ENCODE data around the gene KCNMB2. TPM values are rescaled to one million over a fixed set of nuclear protein-coding genes. Genes with fewer than 3 reads are reported as not detected.

The KCNMB2 gene
- total and polyA plus RNA-seq, 2 experiments from 2014 or later, result not detected

- no peak overlapping the region for H3K4me3 ChIP-seq
- DNase-seq, result no peak
- H3K9me3 ChIP-seq (ENCODE audit: low read depth), result no peaks in the 10 kb centered on the region
- TF ChIP-seq EZH2phosphoT487 (IDR thresholded peaks at IDR 0.05; ENCODE audit: insufficient read depth, low read depth), result no peak
- TF ChIP-seq EZH2 (IDR thresholded peaks at IDR 0.05; ENCODE audit: insufficient read depth, poor library complexity, severe bottlenecking), result no peak
- 37% methylated on average over 1 of the region's 1 CpG for WGBS, 2 experiments (ENCODE audit: low coverage in 1 of 2, low lambda C conversion rate in 2 of 2, missing lambda C conversion rate in 2 of 2)
- H4K20me1 ChIP-seq (ENCODE audit: insufficient read depth), result no peaks in the 10 kb centered on the region
- H3K27me3 ChIP-seq (replicated peaks; ENCODE audit: insufficient read depth), result no peaks in the 10 kb centered on the region
- H3K36me3 ChIP-seq (ENCODE audit: low read depth), result no peaks in the 10 kb centered on the region
- no peak overlapping the region for H2AFZ ChIP-seq
- no peaks in the 10 kb centered on the region; the same call in 1 of the 2 replicates for H3K9me2 ChIP-seq (ENCODE audit: insufficient read depth)
- H3K4me2 ChIP-seq (ENCODE audit: unreplicated experiment), result no peak overlapping the region
- H3K9ac ChIP-seq, result no peak overlapping the region
- H3K79me2 ChIP-seq (ENCODE audit: insufficient read depth), result no peaks in the 10 kb centered on the region
- no peaks in the 10 kb centered on the region for H3F3A ChIP-seq (ENCODE audit: insufficient read depth)
- H3K27ac ChIP-seq, result no peak overlapping the region
- H3K4me1 ChIP-seq (ENCODE audit: insufficient read depth), result no peaks in the 10 kb centered on the region
- in situ Hi-C loops (cut with MboI), result no loop called here
Measured at GRCh38 chr3:178823150-178823549, 286.9 kb downstream of the KCNMB2 start.

GRCh38 chr3:178823591-178824246 lies 287.5 kb downstream of the KCNMB2 start:
- no peak overlapping the region for H3K27ac ChIP-seq
- H3K79me2 ChIP-seq (ENCODE audit: insufficient read depth), result no peaks in the 10 kb centered on the region
- H2AFZ ChIP-seq, result no peak overlapping the region

DNA sequence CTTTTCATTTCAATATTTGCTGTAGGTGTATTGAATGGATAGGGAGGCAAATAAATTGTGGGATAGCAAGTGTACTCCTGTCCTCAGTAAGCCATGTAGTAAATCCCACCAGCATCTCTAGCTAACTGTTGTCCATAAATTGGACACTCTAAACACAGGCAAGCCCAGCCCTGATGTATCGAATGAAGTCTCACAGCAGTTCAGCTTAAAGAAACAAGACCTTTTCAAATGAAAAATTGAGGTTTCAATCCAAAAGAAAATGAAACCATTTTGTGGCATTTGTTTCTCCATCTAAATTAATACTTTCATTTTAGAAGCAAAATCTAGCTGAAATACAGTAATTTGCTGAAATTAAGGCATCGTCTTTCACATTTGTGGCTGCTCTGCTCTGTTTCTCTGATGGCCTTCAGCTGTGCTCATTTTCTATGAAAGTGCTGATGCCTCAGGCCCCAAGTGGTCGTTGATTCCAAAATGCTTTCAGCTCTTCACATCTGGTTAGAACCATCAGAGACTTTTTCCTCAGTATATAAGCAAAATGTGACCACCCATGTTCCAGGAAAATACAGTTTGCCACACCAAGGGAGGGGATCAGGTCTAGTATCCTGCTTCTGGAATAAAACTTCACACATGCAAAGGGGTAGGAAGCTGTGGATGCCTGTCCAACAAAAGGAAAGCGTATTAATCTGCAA lies 290.3 kb downstream of the KCNMB2 start:
- no peaks in the 10 kb centered on the region for H3K27me3 ChIP-seq (replicated peaks; ENCODE audit: insufficient read depth)
- H3K36me3 ChIP-seq (ENCODE audit: low read depth), result no peaks in the 10 kb centered on the region
- no peak for TF ChIP-seq EZH2phosphoT487 (IDR thresholded peaks at IDR 0.05; ENCODE audit: insufficient read depth, low read depth)
- TF ChIP-seq EZH2 (IDR thresholded peaks at IDR 0.05; ENCODE audit: insufficient read depth, poor library complexity, severe bottlenecking), result no peak
- in situ Hi-C loops (cut with MboI), result no loop called here
- H3K4me3 ChIP-seq, result no peak overlapping the region
- H3K4me1 ChIP-seq (ENCODE audit: insufficient read depth), result no peaks in the 10 kb centered on the region
- H3K9me2 ChIP-seq (ENCODE audit: insufficient read depth), result no peaks in the 10 kb centered on the region; the same call in 1 of the 2 replicates
- 10 to 16% methylated on average over 4 of the region's 4 CpGs for WGBS, 2 experiments (ENCODE audit: low coverage in 1 of 2, low lambda C conversion rate in 2 of 2, missing lambda C conversion rate in 2 of 2)
- no peak overlapping the region for H3K4me2 ChIP-seq (ENCODE audit: unreplicated experiment)
- no peak for DNase-seq
- no peak overlapping the region for H2AFZ ChIP-seq
- H3K9ac ChIP-seq, result no peak overlapping the region
- H4K20me1 ChIP-seq (ENCODE audit: insufficient read depth), result no peaks in the 10 kb centered on the region
- H3F3A ChIP-seq (ENCODE audit: insufficient read depth), result no peaks in the 10 kb centered on the region
- no peak overlapping the region for H3K27ac ChIP-seq
- H3K9me3 ChIP-seq (ENCODE audit: low read depth), result no peaks in the 10 kb centered on the region
- H3K79me2 ChIP-seq (ENCODE audit: insufficient read depth), result no peaks in the 10 kb centered on the region

More at GRCh38 chr3:178823591-178824246, 287.5 kb downstream of the KCNMB2 start:
- Histone ChIP-seq H3K36me3 (ENCODE audit: low read depth) (no peaks in the 10 kb centered on the region), H3F3A (ENCODE audit: insufficient read depth) (no peaks in the 10 kb centered on the region), H3K4me3 (no peak overlapping the region), H3K9me3 (ENCODE audit: low read depth) (no peaks in the 10 kb centered on the region), H3K4me1 (ENCODE audit: insufficient read depth) (no peaks in the 10 kb centered on the region), H4K20me1 (ENCODE audit: insufficient read depth) (no peaks in the 10 kb centered on the region), H3K9ac (no peak overlapping the region), H3K27me3 (replicated peaks; ENCODE audit: insufficient read depth) (no peaks in the 10 kb centered on the region), H3K9me2 (ENCODE audit: insufficient read depth) (no peaks in the 10 kb centered on the region; the same call in 1 of the 2 replicates), H3K4me2 (ENCODE audit: unreplicated experiment) (no peak overlapping the region)
- in situ Hi-C loops (cut with MboI), result no loop called here
- 49 to 53% methylated on average over 5 of the region's 5 CpGs for WGBS, 2 experiments (ENCODE audit: low coverage in 1 of 2, low lambda C conversion rate in 2 of 2, missing lambda C conversion rate in 2 of 2)
- DNase-seq, result no peak
- no peak for TF ChIP-seq EZH2phosphoT487 (IDR thresholded peaks at IDR 0.05; ENCODE audit: insufficient read depth, low read depth)
- no peak for TF ChIP-seq EZH2 (IDR thresholded peaks at IDR 0.05; ENCODE audit: insufficient read depth, poor library complexity, severe bottlenecking)

DNA sequence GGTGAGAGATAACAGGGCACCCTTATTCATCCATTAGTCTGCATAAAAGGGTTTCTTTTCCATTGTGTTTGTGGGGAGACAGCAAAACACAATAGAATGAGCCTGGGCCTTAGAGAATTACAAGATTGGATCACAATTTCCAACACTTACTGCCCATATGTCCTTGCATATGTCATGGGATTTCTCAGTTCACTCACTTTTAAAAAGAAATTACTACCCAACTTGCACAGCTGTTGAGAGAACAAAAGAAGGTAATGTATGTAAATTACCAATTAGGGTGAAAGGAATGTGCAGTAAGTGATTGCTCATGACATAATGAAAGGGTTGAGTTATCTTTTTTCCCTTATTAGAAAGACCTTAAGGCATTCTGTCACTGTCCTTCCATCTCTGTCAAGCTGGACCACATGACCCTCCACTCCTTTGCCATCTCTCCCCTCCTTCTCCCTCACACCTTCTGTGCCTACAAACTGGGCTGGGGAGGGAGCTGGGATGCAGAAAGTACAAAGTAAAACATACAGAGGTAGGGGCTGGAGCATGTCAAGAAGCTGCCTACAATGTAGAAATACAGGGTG lies 291.1 kb downstream of the KCNMB2 start:
- no peaks in the 10 kb centered on the region for H3K4me1 ChIP-seq (ENCODE audit: insufficient read depth)
- H3K36me3 ChIP-seq (ENCODE audit: low read depth), result no peaks in the 10 kb centered on the region
- no peak for DNase-seq

More for the DNA sequence above, 291.1 kb downstream of the KCNMB2 start:
- H3K9me3 ChIP-seq (ENCODE audit: low read depth), result no peaks in the 10 kb centered on the region
- no peaks in the 10 kb centered on the region for H3F3A ChIP-seq (ENCODE audit: insufficient read depth)
- no peaks in the 10 kb centered on the region for H3K79me2 ChIP-seq (ENCODE audit: insufficient read depth)
- no peak overlapping the region for H3K4me3 ChIP-seq
- H2AFZ ChIP-seq, result no peak overlapping the region
- no peaks in the 10 kb centered on the region for H4K20me1 ChIP-seq (ENCODE audit: insufficient read depth)
- H3K9ac ChIP-seq, result no peak overlapping the region
- no peak for TF ChIP-seq EZH2phosphoT487 (IDR thresholded peaks at IDR 0.05; ENCODE audit: insufficient read depth, low read depth)
- no peak for TF ChIP-seq EZH2 (IDR thresholded peaks at IDR 0.05; ENCODE audit: insufficient read depth, poor library complexity, severe bottlenecking)
- no peak overlapping the region for H3K4me2 ChIP-seq (ENCODE audit: unreplicated experiment)
- in situ Hi-C loops (cut with MboI), result no loop called here
- H3K9me2 ChIP-seq (ENCODE audit: insufficient read depth), result no peaks in the 10 kb centered on the region; the same call in 1 of the 2 replicates
- H3K27me3 ChIP-seq (replicated peaks; ENCODE audit: insufficient read depth), result no peaks in the 10 kb centered on the region
- no peak overlapping the region for H3K27ac ChIP-seq

Measured in GM23248 (cell line).